Measurements from ENCODE around the gene TRIP13. TPM values are rescaled to one million over a fixed set of nuclear protein-coding genes. Genes with fewer than 3 reads are reported as not detected.
A peak's percentile ranks its signal among the peaks of the same experiment; 100 is the strongest.

Gene TRIP13
- total RNA-seq, 2 donors from 2014 or later, result 0.88 to 1.1 TPM

- DNase-seq (no peak), ATAC-seq (peak; percentile 36 to 64)
- intact Hi-C loops (cut with DNase I), result no loop called here
Measured at GRCh38 chr5:956941-957747, 64.5 kb downstream of the TRIP13 start.

- no peak for ATAC-seq
- no peak for DNase-seq
- intact Hi-C loops (cut with DNase I), result no loop called here
Measured at GRCh38 chr5:957748-958485, 65.2 kb downstream of the TRIP13 start.

- ATAC-seq (peak in 1 of 2 donors; percentile 39), DNase-seq (peak; percentile 66)
- intact Hi-C loops (cut with DNase I), result no loop called here
Measured at GRCh38 chr5:958701-959571, 66.3 kb downstream of the TRIP13 start.

- ATAC-seq (no peak), DNase-seq (no peak)
- intact Hi-C loops (cut with DNase I), result no loop called here
Measured at GRCh38 chr5:959581-960531, 67.2 kb downstream of the TRIP13 start.

GRCh38 chr5:960551-960950 is 67.9 kb downstream of the TRIP13 start:
- peak in 1 of 2 donors; percentile 5 for ATAC-seq
- intact Hi-C loops (cut with DNase I), result no loop called here
- DNase-seq, result no peak

GRCh38 chr5:961002-961710 is 68.5 kb downstream of the TRIP13 start:
- DNase-seq (no peak), ATAC-seq (no peak)
- intact Hi-C loops (cut with DNase I), result no loop called here

- ATAC-seq, result no peak
- DNase-seq, result no peak
- intact Hi-C loops (cut with DNase I), result no loop called here
Measured at GRCh38 chr5:961711-962240, 69.1 kb downstream of the TRIP13 start.

GRCh38 chr5:962386-962785 is 69.7 kb downstream of the TRIP13 start:
- DNase-seq, result no peak
- intact Hi-C loops (cut with DNase I), result no loop called here
- ATAC-seq, result no peak

GRCh38 chr5:962801-963200 is 70.1 kb downstream of the TRIP13 start:
- intact Hi-C loops (cut with DNase I), result no loop called here
- DNase-seq (no peak), ATAC-seq (no peak)

GRCh38 chr5:963310-963672 is 70.6 kb downstream of the TRIP13 start:
- intact Hi-C loops (cut with DNase I), result no loop called here
- no peak for ATAC-seq
- no peak for DNase-seq

- intact Hi-C loops (cut with DNase I), result no loop called here
- ATAC-seq (peak; percentile 63 to 67), DNase-seq (peak; percentile 75)
Measured at GRCh38 chr5:963673-964531, 71.2 kb downstream of the TRIP13 start.

GRCh38 chr5:964821-965220 is 72.1 kb downstream of the TRIP13 start:
- ATAC-seq (no peak), DNase-seq (no peak)
- intact Hi-C loops (cut with DNase I), result no loop called here

- no peak for ATAC-seq
- intact Hi-C loops (cut with DNase I), result no loop called here
Measured at GRCh38 chr5:965604-966344, 73.1 kb downstream of the TRIP13 start.

GRCh38 chr5:966345-966710 is 73.6 kb downstream of the TRIP13 start:
- DNase-seq (no peak), ATAC-seq (no peak)
- intact Hi-C loops (cut with DNase I), result no loop called here

More at GRCh38 chr5:965604-966344, 73.1 kb downstream of the TRIP13 start:
- no peak for DNase-seq

- intact Hi-C loops (cut with DNase I), result no loop called here
- DNase-seq, result no peak
- no peak for ATAC-seq
Measured at GRCh38 chr5:966941-967340, 74.3 kb downstream of the TRIP13 start.

Data from left cardiac atrium (tissue), 4 donors.